GM18873 (cell line): Measurements from ENCODE around the gene SLC25A33.
"Not testable (repeated sequence)": the region's sequence is repeated elsewhere in the genome, so short reads cannot be mapped to it uniquely, and the experiment has no call there.

Experiments used
- ATAC-seq: cut with Tn5 transposase; IDR thresholded peaks from one replicate; pipeline ENCODE4 v1.9.1; 2021; ENCODE audit warnings: mild to moderate bottlenecking, moderate library complexity, moderate number of reproducible peaks; ENCODE audit not compliant: unreplicated experiment, low FRiP score

Gene SLC25A33

GRCh38 chr1:9615316-9616063 lies 76.2 kb downstream of the SLC25A33 start:
- ATAC-seq: no peak

GRCh38 chr1:9618909-9619679 lies 79.8 kb downstream of the SLC25A33 start:
- ATAC-seq: no peak

GRCh38 chr1:9621032-9621431 lies 81.8 kb downstream of the SLC25A33 start:
- no peak for ATAC-seq

DNA sequence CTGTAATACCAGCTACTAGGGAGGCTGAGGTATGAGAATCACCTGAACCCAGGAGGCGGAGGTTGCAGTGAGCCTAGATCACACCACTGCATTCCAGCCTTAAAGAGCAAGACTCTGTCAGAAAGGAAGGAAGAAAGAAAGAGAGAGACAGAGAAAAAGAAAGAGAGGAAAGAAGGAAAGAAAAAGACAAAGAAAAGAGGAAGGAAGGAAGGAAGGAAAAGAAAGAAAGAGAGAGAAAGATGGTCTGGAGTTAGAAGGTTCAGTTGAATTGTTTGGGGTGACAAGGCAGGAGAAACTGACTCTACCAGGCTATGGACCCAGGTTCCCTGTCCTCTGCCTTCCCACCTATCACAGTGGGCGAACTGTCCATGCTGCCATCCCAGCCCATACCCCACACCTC lies 84.8 kb downstream of the SLC25A33 start:
- ATAC-seq: no peak

- not testable (repeated sequence) for ATAC-seq
Observed at GRCh38 chr1:9625030-9625429, 85.8 kb downstream of the SLC25A33 start.

GRCh38 chr1:9626201-9626608 lies 86.9 kb downstream of the SLC25A33 start:
- ATAC-seq: peak; percentile 57

DNA sequence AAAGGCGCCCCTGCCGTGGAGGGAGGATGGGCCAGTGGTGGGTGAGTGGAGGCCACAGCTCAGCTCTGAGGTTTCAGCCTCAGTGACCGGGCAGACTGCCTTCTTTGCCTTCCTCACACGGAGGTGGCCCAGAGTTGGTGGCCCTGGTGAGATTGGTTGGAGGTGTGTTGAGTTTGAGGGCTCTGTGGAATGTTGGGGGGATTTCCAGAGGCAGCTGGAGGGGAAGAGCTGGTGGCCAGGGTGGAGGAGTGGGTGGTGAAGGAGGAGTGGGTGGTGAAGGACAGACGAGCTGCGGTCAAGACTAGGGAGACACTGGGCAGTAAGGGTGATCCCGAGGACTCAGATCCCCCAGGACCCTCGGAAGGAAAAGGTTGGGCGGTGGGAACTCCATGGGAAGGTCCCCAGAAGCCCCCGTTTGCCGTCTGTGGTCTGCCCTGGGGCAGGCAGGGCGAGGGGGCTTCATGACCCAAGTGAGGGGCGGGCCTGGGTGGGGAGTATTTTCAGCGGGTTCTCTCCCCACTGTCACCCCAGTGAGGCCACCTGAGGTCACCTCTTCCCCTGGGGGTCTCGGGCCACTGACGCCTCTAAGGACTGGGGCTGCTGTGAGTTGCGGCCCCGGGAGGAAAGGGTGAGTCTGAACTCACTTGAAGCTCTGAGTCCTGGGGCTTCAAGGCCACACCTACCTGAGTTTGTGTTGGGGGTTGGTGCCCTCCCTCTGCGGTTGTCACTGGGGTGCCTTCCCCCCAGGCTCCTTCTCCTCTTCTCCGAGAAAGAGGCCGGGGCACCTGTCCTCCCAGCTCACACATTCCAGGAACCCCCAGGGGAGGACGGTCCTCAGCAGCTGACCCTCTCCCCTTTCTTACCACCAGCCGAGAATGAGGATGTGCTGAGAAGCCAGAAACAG lies 89.5 kb downstream of the SLC25A33 start:
- ATAC-seq: no peak

DNA sequence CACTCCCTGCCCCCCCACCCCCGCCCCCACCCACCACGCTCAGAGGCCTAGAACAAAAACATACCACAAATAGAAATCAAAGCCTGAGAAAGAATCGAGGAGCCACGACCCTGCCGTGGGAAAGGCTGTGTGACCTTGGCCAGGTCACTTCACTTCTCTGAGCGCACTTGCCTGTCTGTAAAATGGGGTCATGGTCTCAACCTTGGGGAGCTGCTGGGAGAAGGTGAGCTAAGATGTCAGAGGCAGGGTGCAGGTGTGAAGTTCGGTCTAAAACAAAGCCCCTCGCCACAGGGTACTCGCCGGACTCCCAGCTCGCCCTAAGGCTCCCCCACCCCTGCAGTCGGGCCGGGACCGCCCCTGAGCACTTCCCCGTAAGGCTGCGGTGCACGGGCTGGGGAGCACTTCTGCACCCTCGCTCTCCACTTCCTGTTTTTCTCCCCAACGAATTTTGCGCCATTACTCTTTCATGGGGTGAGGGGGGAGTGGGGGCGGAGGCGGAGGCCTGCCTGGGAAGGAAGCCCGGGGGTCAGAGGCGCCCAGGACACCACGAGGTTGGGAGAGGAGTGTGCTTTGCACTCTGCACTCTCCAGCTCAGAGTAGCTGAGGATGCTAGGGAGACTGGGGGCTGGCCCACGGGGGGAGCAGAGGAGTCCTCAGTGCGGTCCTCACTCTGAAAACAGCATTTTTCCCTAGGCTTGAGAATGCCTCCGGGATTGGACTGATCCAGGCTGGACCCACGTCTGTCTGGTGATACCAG lies 90.4 kb downstream of the SLC25A33 start:
- ATAC-seq: no peak

DNA sequence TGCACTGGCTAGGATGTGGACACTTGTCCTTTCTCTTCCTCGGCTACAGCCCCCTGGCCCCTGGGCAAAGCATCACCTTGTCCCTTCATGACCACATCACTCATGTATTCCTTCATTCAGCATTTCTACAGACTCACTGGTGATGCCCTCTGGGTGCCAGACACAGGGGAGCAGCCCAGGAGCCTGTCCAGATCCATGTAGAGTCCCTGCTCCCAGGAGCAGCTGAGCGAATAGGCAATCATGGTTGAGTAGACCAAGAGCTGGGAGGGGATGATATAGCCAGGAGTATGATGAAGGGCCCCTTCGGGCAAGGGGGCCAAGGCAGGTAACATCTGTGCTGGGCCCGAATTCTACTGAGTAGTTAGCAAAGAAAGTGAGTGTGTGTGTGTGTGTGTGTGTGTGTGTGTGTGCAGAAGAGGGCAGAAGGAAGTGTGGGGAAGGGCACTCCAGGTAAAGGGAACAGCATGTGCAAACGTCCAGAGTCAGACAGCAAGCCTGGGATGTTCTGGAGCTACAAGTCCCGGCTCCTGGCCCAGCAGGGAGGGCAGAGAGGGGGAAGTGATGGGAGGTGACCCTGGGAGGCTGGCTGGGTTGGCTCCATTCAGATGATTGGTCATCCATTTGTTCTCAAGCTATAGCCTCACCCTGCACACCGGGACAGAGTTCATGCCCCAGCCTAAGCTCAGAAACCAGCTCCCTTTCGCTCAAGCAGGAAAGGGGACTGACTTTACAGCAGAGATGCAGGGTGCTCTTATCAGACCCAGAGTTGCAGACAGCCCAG lies 91.3 kb downstream of the SLC25A33 start:
- no peak for ATAC-seq

DNA sequence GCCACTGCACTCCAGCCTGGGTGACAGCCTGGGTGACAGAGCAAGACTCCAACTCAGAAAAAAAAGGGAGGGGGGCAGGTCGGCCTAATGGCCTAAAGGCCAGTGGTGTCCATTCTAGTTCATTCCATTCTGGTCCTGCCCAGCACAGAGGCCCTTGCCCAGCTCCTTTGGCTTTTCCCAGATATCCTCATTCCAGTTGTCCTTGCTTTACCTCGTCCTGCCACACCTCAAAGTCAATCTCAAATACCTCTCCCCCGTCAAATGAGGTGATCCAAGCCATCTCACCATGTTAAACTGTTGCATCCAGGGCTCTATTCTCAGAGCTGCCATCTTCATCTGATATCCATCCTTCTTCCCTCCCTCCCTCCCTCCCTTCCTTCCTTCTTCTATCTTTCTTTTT lies 92.3 kb downstream of the SLC25A33 start:
- ATAC-seq: no peak

DNA sequence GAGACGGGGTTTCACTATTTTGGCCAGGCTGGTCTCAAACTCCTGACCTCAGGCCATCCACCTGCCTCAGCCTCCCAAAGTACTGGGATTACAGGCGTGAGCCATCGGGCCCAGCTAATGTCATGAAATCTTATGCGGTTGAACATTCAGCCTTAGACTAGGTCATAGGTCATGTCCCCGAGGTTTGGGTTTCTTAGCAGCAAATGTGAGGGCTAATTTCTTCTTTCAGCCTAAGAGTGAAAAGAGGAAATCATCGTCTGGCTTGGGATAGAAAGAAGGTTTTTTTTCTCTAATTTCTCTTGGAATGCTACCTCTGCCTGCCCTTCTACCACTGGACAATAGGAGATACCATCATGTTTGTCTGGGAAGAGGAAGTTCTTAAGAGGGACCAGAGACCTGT lies 94.2 kb downstream of the SLC25A33 start:
- no peak for ATAC-seq

DNA sequence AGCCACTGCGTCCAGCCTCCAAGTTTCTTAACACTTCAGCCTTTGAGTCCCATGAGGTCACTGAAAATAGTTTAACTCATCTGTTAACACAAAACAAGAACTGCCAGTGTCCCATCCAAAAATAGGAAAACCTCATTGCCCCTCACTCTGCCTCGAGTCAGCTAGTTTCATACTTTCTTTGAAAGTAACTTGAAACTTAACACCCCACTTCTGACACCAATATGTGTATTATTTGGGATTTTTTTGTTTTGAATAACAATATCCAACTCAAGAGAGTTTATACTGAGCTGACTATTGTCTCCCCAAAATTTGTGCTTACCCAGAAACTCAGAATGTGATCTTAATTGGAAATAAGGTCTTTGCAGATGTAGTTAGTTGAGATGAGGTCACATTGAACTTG lies 95.3 kb downstream of the SLC25A33 start:
- ATAC-seq: no peak
